Motor neuron (in vitro differentiated cells): ENCODE results near the gene PLA2G4F. TPM values are rescaled to one million over a fixed set of nuclear protein-coding genes. Genes with fewer than 3 reads are reported as not detected.

ENCODE experiments used
- ATAC-seq, 8 experiments: fragments of 200-7000 bp; cut with Tn5 transposase; replicated peaks in 6 of 8; 2 replicates each; pipeline ENCODE4 v1.8.0; 2021; ENCODE audit warnings: mild to moderate bottlenecking in 8 of 8, moderate library complexity in 8 of 8
- H3K27ac ChIP-seq, 2 donors: fragments of 250-450 bp; sonication (Bioruptor Pico); 2 replicates each; pipeline ENCODE4 v1.9.0; 2021; ENCODE audit warnings: antibody characterized with exemption in 2 of 2, mild to moderate bottlenecking in 2 of 2, moderate library complexity in 1 of 2
- H3K4me1 ChIP-seq, 2 donors: fragments of 250-450 bp; sonication (Bioruptor Pico); replicated peaks in 1 of 2; 2 replicates each; pipeline ENCODE4 v1.6.1; 2021; ENCODE audit warnings: antibody characterized with exemption in 2 of 2, mild to moderate bottlenecking in 2 of 2, moderate library complexity in 1 of 2
- H3K4me3 ChIP-seq, 5 donors: fragments of 250-450 bp; sonication (Bioruptor Pico); 2 replicates each; pipeline ENCODE4 v1.9.0; 2021; ENCODE audit warnings: antibody characterized with exemption in 5 of 5, mild to moderate bottlenecking in 5 of 5, moderate library complexity in 4 of 5
- whole genome bisulfite sequencing, 10 experiments: fragments of 450-650 bp; shearing (Covaris generic); methylation state at CpG; one replicate each; pipeline ENCODE4 v1.0.0; 2022; 5-methylcytosine and 5-hydroxymethylcytosine counted together
- in situ Hi-C, 9 experiments: fragments of 400-800 bp; cut with MboI; loops; one replicate each; pipeline ENCODE4 v1.15.0; 2021; ENCODE audit warnings: low sequenced_read_pairs in 9 of 9, low pct_unique_long_range_greater_than_20kb in 2 of 9; ENCODE audit not compliant: unreplicated experiment in 9 of 9
- total RNA-seq, 8 experiments: library from RNA; unstranded; fragments of 300-600 nt; gene quantifications; 2 replicates each; pipeline versions ENCODE4 v1.2.3 to v1.2.4, GENCODE V29; 2022

PLA2G4F gene
- total RNA-seq, 8 experiments from 2014 or later: 0.04 to 1.8 (median 0.42) TPM; not detected in 2

GRCh38 chr15:42111924-42112323, 44.5 kb downstream of the PLA2G4F start:
- in situ Hi-C loops: no loop called here
- H3K4me3 ChIP-seq: no peak overlapping the region
- no peaks in the 10 kb centered on the region for H3K4me1 ChIP-seq
- no peak for ATAC-seq
- 13 to 86% (median 49%) methylated on average over 1 to 4 of the region's 4 CpGs for WGBS, 10 experiments
- H3K27ac ChIP-seq: no peak overlapping the region

- Histone ChIP-seq H3K27ac (no peak overlapping the region), H3K4me1 (no peaks in the 10 kb centered on the region), H3K4me3 (no peak overlapping the region)
- WGBS, 10 experiments: 38 to 83% (median 57%) methylated on average over 1 to 3 of the region's 3 CpGs
- no peak for ATAC-seq
- in situ Hi-C loops: no loop called here
These were observed 46.1 kb downstream of the PLA2G4F start for GRCh38 chr15:42110367-42110766.

DNA sequence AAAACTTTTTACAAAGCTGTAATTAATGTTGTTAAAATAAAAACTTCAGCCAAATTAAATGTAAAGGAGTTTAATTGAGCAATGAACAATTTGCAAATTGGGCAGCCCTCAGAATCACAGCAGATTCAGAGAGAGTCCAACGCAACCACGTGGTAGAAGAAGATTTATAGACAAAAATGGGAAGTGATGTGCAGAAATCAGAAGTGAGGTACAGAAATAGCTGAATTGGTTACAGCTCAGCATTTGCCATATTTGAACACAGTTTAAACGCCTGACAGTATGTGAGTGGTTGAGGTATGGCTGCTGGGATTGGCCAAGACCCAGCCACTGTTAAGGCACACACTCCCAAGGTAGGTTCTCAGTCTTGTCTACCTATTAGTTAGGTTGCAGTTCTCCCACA, 47.6 kb downstream of the PLA2G4F start:
- 72 to 90% (median 81%) methylated on average over 1 to 3 of the region's 3 CpGs; no CpG with 5 or more reads in 2 of the 10 experiments for WGBS, 10 experiments
- no peak overlapping the region for H3K4me3 ChIP-seq
- in situ Hi-C loops: no loop called here
- H3K27ac ChIP-seq: no peak overlapping the region
- no peaks in the 10 kb centered on the region for H3K4me1 ChIP-seq
- no peak for ATAC-seq

GRCh38 chr15:42108189-42108588, 48.2 kb downstream of the PLA2G4F start:
- H3K27ac ChIP-seq: no peak overlapping the region
- in situ Hi-C loops: no loop called here
- no peak for ATAC-seq

DNA sequence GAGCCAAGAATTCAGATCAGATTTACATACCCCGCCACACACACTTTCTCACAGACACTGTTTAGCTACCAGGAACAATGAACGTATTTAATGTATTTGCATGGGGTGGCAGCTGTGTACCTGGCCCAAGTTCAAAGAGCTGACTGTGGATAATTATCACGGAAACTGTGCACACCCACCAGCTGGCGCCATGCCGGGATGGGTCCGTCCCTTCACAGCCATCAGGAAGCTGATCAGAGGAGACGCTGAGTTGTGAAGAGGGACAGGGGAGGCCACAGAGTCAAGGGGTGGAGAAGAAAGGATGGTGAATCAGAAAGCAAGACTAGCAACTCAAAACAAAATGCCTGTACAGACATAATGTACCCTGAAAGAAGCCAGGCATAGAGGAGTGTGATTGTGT, 49.0 kb downstream of the PLA2G4F start:
- Histone ChIP-seq H3K4me1 (no peaks in the 10 kb centered on the region), H3K27ac (no peak overlapping the region), H3K4me3 (no peak overlapping the region)
- ATAC-seq: peak in 4 of 8 experiments; percentile 36 to 91 (median 78)
- WGBS, 10 experiments: 0 to 93% (median 77%) methylated on average over 2 to 7 of the region's 7 CpGs; no CpG with 5 or more reads in 5 of the 10 experiments
- in situ Hi-C loops: no loop called here

More at GRCh38 chr15:42108189-42108588, 48.2 kb downstream of the PLA2G4F start:
- Histone ChIP-seq H3K4me1 (no peaks in the 10 kb centered on the region), H3K4me3 (no peak overlapping the region)

DNA sequence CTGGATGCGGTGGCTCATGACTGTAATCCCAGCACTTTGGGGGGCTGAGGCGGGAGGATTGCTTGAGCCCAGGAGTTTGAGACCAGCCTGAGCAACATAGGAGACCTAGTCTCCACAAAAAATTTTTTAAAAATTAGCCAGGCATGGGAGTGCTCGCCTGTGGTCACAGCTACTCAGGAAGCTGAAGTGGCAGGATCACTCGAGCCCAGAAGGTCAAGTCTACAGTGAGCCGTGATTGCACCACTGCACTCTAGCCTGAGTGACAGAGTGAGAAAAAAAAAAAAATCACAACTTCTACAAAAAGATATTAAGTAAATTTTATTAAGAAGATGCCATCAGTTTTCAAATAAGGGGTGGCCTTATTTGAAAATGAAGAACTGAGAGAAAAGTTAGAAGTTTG, 50.1 kb downstream of the PLA2G4F start:
- Histone ChIP-seq H3K4me1 (no peaks in the 10 kb centered on the region), H3K4me3 (no peak overlapping the region), H3K27ac (no peak overlapping the region)
- ATAC-seq: no peak
- in situ Hi-C loops: no loop called here
- 66 to 100% (median 88%) methylated on average over 1 to 5 of the region's 5 CpGs; no CpG with 5 or more reads in 2 of the 10 experiments for WGBS, 10 experiments

GRCh38 chr15:42104095-42104891, 52.1 kb downstream of the PLA2G4F start:
- in situ Hi-C loops: no loop called here
- ATAC-seq: peak in 1 of 8 experiments; percentile 28
- Histone ChIP-seq H3K4me1 (no peaks in the 10 kb centered on the region), H3K27ac (no peak overlapping the region), H3K4me3 (no peak overlapping the region)
- WGBS, 10 experiments: 67 to 100% (median 85%) methylated on average over 1 to 7 of the region's 11 CpGs; no CpG with 5 or more reads in 3 of the 10 experiments

GRCh38 chr15:42102646-42103235, 53.7 kb downstream of the PLA2G4F start:
- ATAC-seq: peak in 1 of 8 experiments; percentile 25
- Histone ChIP-seq H3K4me1 (no peaks in the 10 kb centered on the region), H3K27ac (no peak overlapping the region), H3K4me3 (no peak overlapping the region)
- 29 to 90% (median 75%) methylated on average over 1 to 4 of the region's 6 CpGs; no CpG with 5 or more reads in 1 of the 10 experiments for WGBS, 10 experiments
- in situ Hi-C loops: no loop called here

- in situ Hi-C loops: no loop called here
- no peak for ATAC-seq
- no peak overlapping the region for H3K27ac ChIP-seq
- WGBS, 10 experiments: 20 to 100% (median 62%) methylated on average over 1 of the region's 1 CpG; no CpG with 5 or more reads in 2 of the 10 experiments
- H3K4me1 ChIP-seq: no peaks in the 10 kb centered on the region
- H3K4me3 ChIP-seq: no peak overlapping the region
These were observed 54.6 kb downstream of the PLA2G4F start for GRCh38 chr15:42101861-42102260.

GRCh38 chr15:42100021-42100800, 56.2 kb downstream of the PLA2G4F start:
- WGBS, 10 experiments: 76 to 100% (median 82%) methylated on average over 3 to 8 of the region's 8 CpGs; no CpG with 5 or more reads in 2 of the 10 experiments
- ATAC-seq: no peak
- Histone ChIP-seq H3K27ac (no peak overlapping the region), H3K4me1 (no peaks in the 10 kb centered on the region), H3K4me3 (no peak overlapping the region)
- in situ Hi-C loops: no loop called here

- WGBS, 10 experiments: 36 to 100% (median 61%) methylated on average over 1 to 4 of the region's 5 CpGs; no CpG with 5 or more reads in 2 of the 10 experiments
- in situ Hi-C loops: no loop called here
- Histone ChIP-seq H3K4me1 (peaks cover 1 to 2% of the 10 kb centered on the region in 2 donors), H3K4me3 (no peak overlapping the region), H3K27ac (no peak overlapping the region)
- ATAC-seq: no peak
These were observed 59.4 kb downstream of the PLA2G4F start for GRCh38 chr15:42097018-42097417.

- in situ Hi-C loops: no loop called here
- WGBS, 10 experiments: 10 to 83% (median 65%) methylated on average over 1 to 2 of the region's 6 CpGs; no CpG with 5 or more reads in 6 of the 10 experiments
- Histone ChIP-seq H3K27ac (no peak within 1 kb of the TSS), H3K4me3 (no peak within 1 kb of the TSS), H3K4me1 (peaks cover 2 to 7% of the 10 kb centered on the region in 2 donors)
- peak in 1 of 8 experiments; percentile 11 for ATAC-seq
These were observed 61.9 kb downstream of the PLA2G4F start, which contains the start of gene PLA2G4D for GRCh38 chr15:42094512-42094963. Gene PLA2G4D (minus strand): TSS chr15:42094562. CDS start chr15:42094459, 103 bp downstream.

DNA sequence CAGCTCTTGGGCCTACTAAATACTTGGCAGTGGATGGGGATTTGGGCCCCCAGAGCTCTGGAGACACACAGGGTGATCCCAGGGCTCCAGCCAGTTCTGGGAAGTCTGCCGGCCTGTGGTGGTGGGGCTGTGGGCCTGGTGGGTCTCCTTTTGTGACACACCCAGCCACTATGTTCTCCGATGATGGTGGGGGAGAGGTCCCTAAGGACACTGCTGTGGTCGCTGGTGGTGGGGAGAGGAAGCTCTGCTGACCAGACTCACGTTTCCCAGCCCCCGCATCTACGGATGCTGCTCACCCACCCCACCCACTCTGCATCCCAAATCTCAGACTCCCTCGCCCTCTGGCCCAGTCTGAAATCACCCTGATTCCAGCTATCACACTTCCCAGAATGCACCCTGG, 62.5 kb downstream of the PLA2G4F start:
- 90% methylated on average over 2 of the region's 7 CpGs; no CpG with 5 or more reads in 9 of the 10 experiments for WGBS, 10 experiments
- H3K27ac ChIP-seq: no peak overlapping the region
- no peak overlapping the region for H3K4me3 ChIP-seq
- in situ Hi-C loops: no loop called here
- ATAC-seq: no peak
- H3K4me1 ChIP-seq: peaks cover 2 to 7% of the 10 kb centered on the region in 2 donors
